CMK (cell line): ENCODE results near the gene C16orf95.

Experiments
- DNase-seq: peaks from one replicate; pipeline ENCODE4 v3.0.0-alpha.2; 2010; ENCODE audit warnings: low read depth

C16orf95 gene

DNA sequence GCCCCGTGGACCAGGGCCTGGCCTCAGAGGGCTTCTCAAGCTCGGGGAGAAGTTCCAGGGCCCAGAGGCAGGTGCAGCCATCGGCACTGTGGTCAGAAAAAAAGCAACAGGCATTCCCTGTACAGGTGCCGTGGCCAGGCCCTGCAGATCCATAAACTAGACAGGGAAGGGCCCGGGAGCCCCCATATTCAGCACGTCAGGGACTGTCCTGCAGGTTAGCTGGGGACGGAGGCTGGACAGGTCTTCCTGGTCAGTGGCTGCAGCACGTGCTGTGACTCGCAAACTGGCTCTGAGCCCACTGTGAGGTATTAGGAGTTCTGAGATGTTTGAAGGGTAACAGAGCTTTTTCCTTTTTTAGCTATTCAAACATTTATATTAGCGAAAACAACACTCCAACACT lies 15.0 kb upstream of the C16orf95 start:
- no peak for DNase-seq

- no peak for DNase-seq
Measured at GRCh38 chr16:87331241-87331801, 14.1 kb upstream of the C16orf95 start.

DNA sequence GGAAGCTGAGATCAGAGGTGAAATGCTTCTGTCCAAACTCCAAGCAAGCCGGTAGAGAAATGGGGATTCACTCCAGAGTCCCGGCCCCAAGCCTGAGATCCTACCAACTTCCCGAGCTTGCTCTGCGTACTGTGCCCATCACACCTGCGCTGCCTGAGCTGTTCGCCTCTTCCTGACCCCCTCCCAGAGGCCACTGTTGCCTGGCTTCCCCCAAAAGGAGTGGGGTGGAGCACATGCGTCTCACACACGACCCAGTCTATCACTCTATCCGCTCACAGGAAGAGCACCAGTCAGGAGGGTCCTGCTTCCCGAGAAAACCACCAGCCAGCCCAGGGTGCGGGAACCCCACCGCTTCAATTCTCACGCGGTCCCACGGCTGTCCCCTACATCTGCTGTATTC lies 13.5 kb upstream of the C16orf95 start:
- DNase-seq, result no peak

GRCh38 chr16:87330257-87330624 lies 13.0 kb upstream of the C16orf95 start:
- DNase-seq, result no peak

DNA sequence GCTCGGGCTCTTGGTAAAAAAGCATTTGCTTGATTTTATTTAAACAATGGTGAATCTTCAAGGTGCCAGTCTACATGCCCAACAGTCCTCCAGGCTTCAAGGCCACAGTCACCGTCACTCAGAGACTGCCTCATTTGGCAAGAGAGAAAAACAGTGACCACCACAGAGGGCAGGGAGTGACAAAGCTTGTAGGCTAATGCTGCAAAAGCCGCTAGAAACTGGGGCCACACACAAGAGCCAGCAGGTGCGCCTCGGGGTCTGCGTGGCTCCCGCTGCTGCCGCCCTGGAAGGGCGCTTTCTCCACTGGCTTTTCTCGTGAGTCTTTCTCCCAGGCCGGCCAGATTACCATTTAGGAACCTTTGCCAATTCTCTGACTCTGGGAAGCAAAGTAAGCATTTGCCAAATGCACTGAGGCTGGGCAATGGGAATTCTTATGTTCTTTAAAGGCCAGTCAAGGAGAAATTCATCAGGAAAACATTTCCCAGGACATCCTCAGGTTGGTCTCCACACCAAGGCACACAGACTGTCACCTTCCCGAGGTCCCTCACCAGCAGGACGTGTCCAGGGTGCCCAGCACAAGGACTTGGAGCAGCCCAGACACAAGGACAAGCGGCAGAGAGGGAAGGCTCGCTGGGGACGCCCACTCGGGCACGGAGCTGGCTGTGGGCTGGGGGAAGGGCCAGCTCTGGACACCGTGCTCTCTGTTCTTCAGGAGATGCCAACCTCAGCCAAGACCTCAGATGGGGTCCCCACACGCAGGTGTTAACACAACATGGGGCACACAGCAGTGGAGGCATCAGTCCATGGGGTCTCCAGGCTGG lies 12.5 kb upstream of the C16orf95 start:
- DNase-seq, result no peak

GRCh38 chr16:87328846-87329245 lies 11.7 kb upstream of the C16orf95 start:
- DNase-seq, result no peak

DNA sequence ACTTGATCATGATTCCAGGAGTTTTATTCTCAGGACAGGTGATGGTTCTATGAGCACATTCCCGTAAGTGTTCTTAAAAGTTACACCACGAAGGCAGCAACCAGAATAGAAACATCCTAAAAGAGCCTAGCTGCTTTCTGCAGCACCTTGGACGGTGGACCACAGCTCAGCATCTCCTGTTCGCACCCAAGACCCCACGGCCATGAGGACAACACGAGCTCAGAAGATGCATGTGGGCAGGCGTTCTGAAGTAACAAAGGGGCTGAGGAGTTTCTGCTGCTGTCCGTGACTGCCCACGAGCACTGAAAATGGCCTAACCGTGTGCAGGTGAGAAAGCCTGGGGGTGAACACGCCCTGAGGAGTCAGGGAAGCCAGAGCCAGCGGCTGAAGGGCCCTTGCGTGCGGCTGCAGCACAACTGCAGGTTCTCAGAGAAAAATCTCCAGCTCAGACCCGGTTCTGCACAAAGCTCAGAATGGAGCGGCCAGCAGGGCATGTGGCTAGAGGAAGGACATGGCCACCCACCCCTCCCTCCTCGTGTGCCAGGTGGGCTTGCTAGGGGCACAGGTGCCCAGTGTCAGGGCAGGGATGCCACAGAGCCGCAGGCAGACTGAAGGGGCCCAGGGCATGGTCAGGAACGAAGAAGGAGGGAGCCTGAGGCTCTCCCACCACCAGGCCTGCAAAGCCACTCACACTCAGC lies 10.8 kb upstream of the C16orf95 start:
- no peak for DNase-seq

- no peak for DNase-seq
Measured at GRCh38 chr16:87326151-87326571, 9.0 kb upstream of the C16orf95 start.

DNA sequence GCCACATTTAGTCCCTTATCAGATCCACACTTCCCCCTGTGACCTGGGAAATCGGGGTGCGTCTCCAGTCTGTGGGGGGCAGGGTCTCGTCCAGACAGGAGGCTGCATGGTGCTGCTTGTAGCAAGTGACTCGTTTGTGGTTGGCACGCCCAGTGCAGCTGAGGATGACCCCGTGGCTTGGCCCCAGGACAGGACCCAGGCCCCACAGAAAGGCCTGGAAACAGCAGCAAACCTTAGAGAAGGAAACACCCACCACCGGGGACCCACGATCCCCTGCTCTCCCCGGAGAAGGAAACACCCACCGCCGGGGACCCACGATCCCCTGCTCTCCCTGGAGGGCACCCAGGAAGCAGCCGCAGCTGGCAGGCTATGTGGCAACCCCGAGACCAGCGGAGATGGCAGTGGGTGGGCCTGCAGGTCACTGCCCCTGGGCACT lies 8.2 kb upstream of the C16orf95 start:
- no peak for DNase-seq

GRCh38 chr16:87324411-87325275 lies 7.5 kb upstream of the C16orf95 start:
- no peak for DNase-seq

DNA sequence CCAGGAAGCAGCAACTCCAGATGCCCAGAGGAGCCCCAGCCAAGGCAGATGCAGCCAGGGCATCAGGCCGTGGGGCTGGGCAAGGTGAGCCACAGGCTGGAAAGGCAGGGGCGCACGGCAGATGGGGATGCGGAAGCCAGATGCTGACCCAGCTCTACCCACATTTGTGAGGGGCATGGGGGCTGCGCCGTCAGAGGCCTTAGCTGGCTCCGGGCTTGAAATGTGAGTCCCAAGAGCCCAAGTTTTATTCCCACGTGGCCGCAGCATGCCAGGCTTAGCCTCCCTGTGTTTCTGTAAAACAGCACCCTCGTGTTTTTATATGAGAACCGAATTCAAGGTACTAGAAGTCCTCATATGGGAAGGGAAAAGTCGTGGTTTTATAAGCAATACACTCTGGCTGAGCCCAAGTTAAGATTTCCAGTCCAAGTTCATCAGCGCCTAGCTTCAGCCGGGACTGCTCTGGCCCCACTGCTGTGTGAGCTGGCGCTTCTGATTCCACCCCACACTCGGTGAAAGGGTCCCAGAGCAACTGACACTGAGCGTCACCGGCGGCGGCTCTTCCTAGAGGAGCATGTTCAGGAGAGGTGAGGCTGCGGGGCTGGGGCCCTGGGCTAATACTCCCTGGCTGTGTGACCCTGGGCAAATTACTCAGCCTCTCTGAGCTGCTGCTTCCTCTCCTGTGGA lies 6.7 kb upstream of the C16orf95 start:
- no peak for DNase-seq

DNA sequence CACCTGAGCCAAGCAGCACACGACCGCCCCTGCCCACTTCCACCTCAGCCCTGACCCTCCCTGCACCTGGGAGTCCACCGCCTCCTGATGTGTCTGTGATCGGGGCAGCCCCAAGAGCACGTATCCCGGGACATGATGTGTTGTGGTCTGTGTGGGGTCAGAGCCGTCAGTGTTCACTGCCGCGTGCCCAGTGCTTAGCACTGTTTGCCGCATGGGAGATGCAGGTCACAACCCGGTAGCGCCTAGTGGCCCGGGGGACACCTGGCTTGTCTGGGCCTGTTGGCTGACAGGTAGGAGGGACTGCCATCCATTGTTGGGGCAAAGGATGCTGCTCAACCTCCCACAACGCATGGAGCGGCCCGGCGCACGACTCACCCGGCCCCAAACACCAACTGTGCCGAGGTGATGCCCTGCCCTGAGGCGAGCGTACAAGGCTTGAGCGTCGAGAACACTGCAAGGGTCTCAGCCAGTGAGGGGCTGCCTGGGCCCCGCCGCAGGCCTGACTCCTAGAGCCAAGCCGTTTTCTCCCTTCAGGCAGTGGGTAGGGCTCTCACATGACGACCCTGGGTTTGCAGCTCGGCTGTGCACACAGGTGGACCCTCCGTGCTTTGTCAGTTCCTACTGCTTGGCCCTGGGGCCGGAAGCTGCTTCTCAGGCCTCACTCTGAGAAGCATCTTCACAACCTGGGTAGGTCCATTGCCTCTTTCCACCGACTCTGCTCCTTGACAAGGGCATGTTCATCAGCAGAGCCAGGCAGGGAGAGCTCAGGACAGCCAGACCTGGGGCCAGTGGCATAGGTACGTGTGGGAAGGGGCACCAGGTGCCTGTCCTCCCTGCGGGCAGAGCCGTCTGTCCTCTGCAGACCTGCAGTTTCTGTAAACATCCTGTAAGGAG lies 5.9 kb upstream of the C16orf95 start:
- no peak for DNase-seq

DNA sequence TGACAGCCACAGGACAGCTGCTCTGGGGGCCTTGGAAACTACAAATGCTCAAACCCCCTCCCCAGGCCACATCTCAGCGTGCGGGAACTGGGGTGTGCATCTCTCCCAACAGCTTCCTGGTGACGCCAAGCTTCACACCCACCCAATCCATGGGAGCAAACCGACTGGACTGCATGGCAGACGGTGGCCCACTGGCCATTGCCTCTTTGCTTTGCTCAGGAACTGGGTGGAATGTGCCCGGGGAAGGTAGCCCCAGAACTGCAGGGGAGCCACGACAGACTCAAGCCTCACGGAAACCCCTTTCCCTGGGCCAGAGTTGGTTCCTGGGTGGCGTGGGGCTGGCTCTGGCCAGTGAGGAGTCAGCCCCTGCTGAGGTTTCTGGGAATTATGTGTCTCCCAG lies 5.2 kb upstream of the C16orf95 start:
- DNase-seq, result no peak

GRCh38 chr16:87321336-87322107 lies 4.3 kb upstream of the C16orf95 start:
- no peak for DNase-seq

DNA sequence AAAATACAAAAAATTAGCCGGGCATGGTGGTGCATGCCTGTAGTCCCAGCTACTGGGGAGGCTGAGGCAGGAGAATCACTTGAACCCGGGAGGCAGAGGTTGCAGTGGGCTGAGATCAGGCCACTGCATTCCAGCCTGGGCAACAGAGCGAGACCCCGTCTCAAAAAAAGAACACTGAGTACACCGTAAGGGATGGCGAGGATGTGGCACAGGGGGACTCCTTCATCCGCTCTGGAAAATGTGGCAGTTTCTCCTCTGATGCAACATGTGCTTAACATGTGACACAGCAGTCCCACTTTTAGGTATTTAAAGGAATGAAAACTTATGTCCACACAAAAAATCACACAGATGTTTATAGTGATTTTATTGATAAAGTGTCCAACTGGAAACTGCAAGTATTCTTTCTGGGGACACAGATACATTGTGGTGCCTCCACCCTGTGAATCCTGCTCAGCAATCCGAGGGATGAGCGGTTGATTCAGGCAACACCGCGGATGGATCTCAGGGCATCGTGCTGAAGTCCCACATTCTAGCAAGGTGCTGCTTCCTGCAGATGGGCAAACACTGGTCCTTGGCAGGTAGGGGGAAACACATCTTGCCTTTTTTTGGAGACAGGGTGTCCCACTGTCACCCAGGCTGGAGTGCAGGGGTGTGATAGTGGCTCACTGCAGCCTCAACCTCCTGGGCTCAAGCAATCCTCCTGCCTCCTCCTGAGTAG lies 3.5 kb upstream of the C16orf95 start:
- no peak for DNase-seq

DNA sequence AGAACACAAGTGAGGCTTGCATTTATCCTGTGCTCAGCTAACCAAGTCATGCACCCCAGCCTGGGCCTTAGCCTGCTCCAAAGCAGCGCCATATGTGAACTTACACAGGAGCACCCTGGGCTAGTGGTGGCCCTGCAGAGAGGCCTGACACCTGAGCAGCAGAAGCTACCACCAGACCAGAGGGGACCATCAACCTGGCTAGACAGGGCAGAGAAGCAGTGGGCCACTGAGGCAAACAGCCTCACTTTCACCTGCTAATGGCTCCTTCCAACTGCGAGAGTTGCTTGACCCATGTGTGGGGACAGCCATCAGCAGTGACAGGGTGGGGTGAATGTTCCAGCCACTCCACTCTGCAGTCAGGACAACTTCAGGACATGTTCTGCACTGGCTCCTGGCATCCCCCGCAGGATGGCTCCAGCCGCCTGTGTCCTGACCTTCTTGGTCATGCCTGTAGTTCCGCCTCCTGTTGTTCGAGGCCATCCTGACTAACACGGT lies 2.9 kb upstream of the C16orf95 start:
- DNase-seq, result no peak

DNA sequence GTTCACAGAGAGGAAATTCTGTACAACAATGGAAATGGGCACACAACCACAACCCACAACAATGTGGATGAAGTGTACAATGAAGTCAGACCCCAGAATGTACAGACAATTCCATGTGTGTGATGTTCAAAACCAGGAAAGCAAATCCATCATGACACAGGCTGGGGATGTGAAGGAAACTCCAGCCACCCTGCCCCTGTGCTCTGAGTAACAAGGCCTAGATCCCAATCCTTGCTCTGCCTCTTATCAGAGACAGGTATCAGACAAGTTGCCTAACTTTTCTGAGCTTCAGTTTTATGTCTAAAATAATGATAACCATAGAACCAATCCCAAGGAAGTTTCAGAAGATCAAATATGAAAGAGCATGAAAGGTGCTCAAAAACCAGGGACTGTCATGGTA lies 1.8 kb upstream of the C16orf95 start:
- DNase-seq, result no peak

- DNase-seq, result peak; percentile 27
Measured at GRCh38 chr16:87317750-87318644, 805 bp upstream of the C16orf95 start.
